Dermis blood vessel endothelial cell (primary cell): Measurements from ENCODE around the gene PGR. TPM values are rescaled to one million over a fixed set of nuclear protein-coding genes. Genes with fewer than 3 reads are reported as not detected.

Experiments
- DNase-seq: peaks from one replicate; pipeline ENCODE4 v3.0.0; 2010
- total RNA-seq: library from RNA; depleted of rRNA; stranded (reverse); fragments of >200 nt; gene quantifications from 2 replicates; pipeline ENCODE4 v1.2.3, GENCODE V29; 2014

Gene PGR
- total RNA-seq = under 0.01 TPM in 1 of 2 replicates, not detected in the other

DNA sequence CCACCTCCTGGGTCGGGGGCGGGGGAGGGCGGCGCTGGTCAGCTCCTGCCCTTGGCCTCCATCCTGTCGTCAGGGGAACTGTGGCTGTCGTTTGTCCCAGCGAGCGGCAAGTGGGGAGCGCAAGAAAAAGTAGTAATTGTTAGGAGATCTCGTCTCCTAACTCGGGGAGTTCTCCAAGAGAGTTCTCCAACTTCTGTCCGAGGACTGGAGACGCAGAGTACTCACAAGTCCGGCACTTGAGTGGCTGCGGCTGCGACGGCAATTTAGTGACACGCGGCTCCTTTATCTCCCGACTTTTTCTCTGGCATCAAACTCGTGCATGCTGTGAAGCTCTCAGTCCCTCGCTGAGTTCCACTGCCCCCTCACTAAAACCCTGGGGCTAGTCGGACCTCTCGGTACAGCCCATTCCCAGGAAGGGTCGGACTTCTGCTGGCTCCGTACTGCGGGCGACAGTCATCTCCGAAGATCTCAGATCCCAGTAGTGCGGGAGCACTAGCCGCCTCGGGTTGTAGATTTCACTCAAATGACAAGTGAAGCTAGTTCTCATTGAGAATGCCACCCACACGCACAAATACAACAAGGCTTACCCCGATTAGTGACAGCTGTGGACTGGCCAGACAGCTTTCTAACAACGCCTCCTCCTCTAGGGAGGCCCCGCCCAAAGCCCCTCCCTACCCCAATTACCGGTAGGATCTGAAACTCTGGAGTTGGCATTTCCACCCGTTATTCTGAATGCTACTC is at the start of gene PGR:
Gene PGR (minus strand): TSS at position 611 of the 741 bp plus-strand sequence. CDS start 743 bp downstream, outside the sequence.
- DNase-seq = no peak

- DNase-seq = no peak
Measured at GRCh38 chr11:101176381-101176780, 46.8 kb upstream of the PGR start.

DNA sequence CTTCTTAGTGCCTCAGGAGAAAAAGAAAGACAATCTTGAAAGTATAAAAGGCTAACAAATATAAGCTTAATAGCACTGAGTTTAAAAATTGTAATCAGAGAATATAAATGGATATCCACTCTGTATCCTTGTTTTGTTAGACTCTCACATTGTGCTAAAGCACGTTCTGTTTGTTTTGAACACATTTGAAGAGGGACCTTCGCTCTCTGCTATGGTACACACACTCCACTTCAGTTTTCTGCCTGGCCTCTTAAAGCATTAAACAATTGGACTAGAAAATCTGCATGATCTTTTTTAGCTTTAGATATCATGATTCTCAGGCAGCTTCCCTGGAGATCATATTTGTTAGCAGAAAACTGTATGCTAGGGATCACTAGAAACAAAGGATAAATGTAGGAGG is 40.3 kb upstream of the PGR start:
- no peak for DNase-seq

DNA sequence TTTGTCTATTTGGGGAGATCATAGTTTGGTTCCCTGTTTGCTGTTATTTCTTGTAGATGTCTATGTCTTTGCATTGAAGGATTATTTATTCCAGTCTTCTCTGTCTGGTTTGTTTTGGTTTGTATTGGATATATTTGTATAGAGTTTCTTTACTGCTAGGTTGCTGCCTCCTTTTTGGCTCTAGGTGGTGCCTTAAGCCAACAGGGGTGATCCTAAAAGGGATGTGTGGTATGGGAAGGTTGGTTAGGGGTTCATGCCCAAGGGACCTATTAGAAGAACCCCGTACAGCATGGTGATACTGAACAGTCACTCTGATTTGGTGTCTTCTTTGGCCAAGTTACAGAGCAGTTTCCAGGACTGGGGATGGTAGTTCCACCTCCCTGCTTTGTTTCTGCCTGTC is 36.4 kb upstream of the PGR start:
- DNase-seq = no peak

DNA sequence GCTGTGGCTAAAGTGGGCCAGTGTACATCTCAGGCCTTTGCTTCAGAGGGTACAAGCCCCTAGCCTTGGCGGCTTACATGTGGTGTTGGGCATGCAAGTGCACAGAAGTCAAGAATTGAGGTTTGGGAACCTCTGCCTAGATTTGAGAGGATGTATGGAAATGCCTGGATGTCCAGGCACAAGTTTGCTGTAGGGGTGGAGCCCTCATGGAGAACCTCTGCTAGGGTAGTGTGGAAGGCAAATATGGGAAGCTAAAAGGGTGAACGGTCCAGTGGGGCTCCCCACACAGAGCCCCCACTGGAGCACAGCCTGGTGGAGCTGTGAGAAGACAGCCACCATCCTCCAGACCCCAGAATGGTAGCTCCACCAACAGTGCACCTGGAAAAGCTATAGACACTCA is 28.5 kb upstream of the PGR start:
- DNase-seq = no peak

DNA sequence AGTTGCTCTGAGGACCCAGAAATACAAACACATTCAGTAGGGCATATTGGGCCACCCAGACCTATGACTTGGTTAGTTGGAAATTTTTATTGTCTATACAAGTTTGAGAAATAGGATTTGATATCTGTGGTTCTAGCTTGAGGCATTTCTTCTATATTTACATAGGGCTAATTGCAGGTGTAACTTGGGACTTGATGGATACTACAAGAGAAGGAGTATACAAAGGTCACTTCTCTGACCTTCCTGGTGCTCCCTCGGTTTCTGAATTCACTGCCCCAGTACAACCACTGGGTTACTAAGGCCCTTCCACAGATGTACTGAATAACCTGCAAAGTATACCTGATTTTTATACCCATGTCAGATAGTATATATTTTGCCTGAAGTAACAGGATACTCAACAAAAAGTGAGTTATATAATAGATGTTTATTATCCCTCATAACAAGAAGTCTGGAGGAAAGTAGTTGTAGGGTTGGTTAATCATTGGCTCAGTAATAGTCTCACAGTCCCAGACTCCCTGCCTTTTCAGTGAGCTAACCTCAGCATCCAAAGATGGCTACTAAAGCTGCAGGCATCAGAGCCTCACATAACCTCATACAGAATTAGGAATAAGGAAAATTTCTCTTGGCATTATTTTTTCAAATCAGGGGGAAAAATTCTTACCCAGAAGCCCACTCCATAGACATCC is 8.8 kb upstream of the PGR start:
- no peak for DNase-seq

- DNase-seq = no peak
Measured at GRCh38 chr11:101133190-101133589, 3.6 kb upstream of the PGR start.

- DNase-seq = no peak
Measured at GRCh38 chr11:101128571-101129202, 926 bp downstream of the PGR start.

DNA sequence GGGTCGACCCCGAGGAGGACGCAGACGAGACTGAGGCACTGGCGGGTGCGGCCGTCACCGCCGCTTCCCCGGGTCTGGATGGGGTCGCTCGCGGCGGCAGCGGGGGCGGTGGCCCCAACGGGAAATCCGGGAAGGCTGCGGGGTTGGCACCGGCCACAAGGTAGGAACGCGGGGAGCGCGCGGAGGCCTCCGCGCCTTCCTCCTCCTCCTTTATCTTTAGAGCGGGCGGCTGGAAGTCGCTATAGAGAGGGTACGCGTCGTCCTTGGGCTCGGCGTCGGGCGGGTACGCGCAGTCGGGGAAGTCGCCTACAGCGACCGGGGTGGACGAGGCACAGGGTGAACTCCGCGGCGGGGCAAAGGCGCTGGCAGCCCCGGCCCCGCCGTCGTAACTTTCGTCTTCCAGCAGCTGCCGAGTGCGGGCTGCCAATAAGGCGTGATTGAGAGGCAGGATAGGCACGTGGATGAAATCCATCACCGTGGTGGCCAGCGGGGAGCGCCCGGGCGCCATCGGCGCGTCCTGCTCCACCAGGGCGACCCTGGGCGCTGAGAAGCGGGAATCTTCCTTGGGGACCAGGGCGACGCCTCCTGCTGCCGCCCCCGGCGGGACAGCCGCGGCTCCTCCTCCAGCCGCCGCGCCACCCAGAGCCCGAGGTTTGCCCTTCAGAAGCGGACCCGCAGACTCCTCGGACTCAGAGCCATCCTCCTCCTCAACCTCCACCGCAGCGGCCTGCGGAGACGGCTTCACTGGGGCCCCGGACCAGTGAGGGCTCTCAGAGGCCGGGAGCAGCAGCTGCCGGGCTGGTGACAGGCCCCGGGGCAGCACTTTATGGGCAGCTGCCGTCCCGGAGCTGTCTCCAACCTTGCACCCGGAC is 1.7 kb downstream of the PGR start:
- peak; percentile 5 for DNase-seq

- DNase-seq = peak; percentile 2
Measured at GRCh38 chr11:101127197-101127698, 2.4 kb downstream of the PGR start.

DNA sequence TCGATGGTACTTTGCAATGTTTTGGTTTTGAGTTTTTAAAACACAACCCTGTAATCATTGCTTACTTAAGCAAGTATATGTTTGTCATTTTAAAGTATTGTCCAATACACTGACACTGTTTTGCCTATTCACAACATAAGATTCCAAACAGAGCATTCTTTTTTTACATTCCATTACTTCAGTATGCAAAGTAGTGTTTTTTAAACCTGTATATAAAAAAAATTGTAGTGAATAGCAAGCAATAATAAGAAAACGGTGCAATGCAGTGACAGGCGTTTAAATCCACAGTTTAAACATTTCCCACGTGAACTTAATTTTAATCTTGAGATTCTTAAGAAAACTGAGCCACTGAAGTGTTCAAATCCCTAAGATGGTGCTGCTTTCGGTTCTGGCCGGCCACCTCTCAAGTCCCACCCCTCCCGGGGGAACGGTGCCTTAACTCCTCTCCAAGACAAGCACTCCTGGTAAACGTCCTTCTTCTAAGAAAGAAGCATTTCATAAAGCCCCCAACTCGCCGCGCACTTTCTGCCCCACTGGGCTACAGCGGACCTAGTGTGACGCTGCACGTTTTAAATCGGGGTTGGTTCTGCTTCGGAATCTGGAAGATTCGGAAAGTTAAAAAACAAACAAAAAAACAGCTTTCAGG is 2.9 kb downstream of the PGR start:
- peak; percentile 13 for DNase-seq

- no peak for DNase-seq
Measured at GRCh38 chr11:101115671-101116160, 13.9 kb downstream of the PGR start.

DNA sequence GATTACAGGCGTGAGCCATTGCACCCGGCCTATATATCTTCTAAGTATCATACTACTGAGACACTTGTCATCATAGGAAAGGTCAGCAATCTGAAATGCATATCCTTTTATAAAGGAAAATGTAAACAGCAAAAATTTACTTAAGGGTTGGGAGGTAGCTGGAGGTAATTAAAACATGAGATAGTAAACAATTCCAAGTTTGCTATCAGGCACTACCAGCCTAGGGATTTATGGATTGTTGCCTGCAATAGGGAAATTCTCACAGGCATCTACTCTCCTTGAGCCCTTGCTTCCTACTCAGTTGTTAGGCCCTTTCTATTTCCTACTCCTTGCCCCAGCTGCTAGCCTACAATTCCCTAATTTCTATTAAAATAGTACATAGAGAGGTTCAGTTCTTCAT is 16.1 kb downstream of the PGR start:
- no peak for DNase-seq

- DNase-seq = no peak
Measured at GRCh38 chr11:101104716-101105115, 24.9 kb downstream of the PGR start.

GRCh38 chr11:101103433-101103832 is 26.2 kb downstream of the PGR start:
- no peak for DNase-seq

DNA sequence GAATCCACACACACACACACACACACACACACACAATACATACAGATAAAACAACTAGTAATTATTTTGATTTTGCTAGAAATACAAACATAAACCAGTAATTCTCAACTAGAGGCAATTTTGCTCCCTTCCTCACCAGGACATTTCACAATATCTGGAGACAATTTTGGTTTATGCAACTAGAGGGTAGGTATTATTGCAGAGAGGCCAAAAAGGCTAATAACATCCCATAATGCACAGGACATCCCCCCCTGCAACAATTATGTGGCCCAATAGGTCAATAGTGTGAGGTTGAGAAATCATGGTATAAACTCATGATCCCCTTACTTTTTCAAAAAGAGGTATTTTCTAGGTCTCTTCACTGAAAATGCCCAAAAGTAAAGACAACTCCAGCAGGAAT is 29.0 kb downstream of the PGR start:
- no peak for DNase-seq

DNA sequence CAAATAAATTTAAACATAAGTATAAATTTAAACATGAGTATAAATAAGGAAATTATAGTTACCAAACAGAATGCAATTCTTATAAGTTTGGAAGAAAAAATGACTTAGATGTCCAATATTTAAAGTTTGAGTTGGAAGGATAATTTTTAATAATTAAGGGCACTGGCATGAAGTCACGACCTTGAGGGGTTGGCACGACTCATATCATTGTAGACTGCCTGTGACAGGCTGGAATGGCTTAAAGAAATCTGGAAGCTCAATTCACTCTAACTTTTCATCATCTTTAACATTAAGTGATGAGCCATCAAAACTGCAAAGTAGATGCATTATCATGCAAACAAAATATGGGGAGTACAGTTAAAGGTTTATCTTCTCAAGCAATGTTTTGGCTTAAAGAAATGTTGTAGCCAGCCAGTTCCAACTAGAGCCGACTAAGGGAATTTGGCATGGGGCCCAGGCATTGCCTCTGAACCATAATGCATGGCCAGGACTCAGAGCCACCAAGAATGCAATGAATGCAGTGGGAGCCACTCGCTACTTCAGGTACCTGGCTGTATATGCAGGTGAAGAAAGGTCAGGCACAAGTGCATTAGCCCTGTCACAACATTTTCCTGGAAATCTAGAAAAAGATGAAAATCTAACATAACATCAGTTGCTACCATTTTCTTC is 33.4 kb downstream of the PGR start:
- no peak for DNase-seq

- no peak for DNase-seq
Measured at GRCh38 chr11:101091781-101092180, 37.8 kb downstream of the PGR start.

- DNase-seq = no peak
Measured at GRCh38 chr11:101090679-101091270, 38.8 kb downstream of the PGR start.

GRCh38 chr11:101083335-101083734 is 46.3 kb downstream of the PGR start:
- DNase-seq = no peak

- DNase-seq = no peak
Measured at GRCh38 chr11:101082813-101083212, 46.8 kb downstream of the PGR start.
